HG02981 (cell line): ENCODE data around the gene ATP6V1A.

Experiments used
- ATAC-seq: cut with Tn5 transposase; IDR thresholded peaks from one replicate; pipeline ENCODE4 v1.9.1; 2021; ENCODE audit warnings: mild to moderate bottlenecking, moderate library complexity; ENCODE audit not compliant: unreplicated experiment

Gene ATP6V1A

DNA sequence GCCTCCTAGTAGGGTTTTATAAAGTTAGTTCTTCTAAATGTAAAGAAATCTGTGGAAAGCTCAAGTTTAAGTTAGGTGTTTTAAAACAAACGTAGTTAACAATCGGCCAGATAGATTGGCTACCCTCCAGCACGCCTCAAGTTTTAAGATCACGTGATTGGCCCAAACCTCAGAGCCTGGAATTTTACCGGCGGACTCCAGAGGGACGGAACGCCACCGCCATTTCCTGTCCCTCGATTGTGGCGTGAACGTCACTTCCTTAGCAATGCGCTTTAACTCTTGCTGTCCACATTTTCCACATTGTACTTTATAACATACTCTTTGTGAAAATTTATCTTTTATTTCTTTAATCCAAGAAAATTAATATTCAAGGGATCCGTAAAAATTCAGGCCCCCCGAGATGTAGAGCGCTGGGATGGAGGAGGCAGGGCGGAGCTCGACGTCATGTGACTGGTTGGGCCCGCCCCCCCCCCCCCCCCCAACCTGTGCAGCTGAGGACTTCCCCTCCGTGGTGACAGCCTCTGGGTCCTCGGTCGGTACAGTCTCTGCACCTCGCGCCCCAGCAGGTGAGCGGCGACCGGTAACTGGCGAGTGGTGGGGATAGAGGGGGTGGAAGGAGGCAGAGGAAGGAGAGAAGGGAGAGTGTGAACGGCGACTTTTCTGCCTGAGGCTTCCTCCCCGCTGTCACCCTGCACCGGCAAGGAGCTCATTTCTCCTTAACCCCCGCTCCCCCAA lies at the start of gene ATP6V1A:
Gene ATP6V1A, plus strand, starts transcription at position 488 of the 735 bp plus-strand sequence. CDS start 31,719 bp downstream, outside the sequence.
- ATAC-seq, result peak; percentile 38

- ATAC-seq, result no peak
These were observed 49.2 kb upstream of the ATP6V1A start for GRCh38 chr3:113697500-113698090.

DNA sequence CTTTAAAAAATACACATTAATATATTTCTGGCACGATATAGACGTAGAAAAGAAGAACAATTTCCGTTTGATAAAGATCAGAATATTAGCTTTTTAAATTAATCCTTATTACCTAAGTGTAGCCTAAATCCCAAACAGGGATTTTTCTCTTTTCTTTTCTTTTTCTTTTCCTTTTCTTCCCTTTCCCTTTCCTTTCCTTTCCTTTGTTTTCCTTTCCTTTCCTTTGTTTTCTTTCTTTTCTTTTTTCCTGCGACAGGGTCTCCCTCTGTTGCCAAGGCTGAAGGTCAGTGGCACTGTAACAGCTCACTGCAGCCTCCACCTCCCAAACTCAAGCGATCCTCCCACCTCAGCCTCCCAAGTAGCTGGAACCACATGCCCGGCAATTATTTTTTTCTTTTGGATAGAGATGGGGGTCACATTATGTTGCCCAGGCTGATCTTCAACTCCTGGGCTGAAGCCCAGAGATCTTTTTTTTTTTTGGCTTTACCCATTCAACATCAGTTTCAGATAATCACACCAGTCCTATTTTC lies 48.6 kb upstream of the ATP6V1A start:
- ATAC-seq, result no peak

- no peak for ATAC-seq
These were observed 47.9 kb upstream of the ATP6V1A start for GRCh38 chr3:113698956-113699355.

GRCh38 chr3:113707835-113708234 lies 39.0 kb upstream of the ATP6V1A start:
- ATAC-seq, result no peak

- ATAC-seq, result no peak
These were observed 34.7 kb upstream of the ATP6V1A start for GRCh38 chr3:113712129-113712528.

DNA sequence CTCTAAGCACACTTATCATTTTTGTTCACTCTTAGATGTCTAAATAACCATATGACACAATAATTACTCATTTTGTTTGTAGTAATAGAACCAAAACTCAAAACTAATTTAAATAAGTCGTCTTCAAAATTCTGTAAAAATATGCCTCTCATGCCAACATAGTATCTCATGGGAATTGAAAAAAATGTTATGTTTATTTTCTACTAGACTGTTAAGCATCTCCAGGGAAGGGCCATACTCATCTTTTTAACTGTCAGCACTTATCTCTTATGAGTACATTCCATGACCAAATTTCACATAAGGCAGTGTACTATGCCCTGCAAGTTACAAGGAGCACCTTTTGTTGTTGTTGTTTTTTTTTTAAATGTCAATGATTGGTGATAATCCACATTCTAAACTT lies 32.1 kb upstream of the ATP6V1A start:
- ATAC-seq, result no peak

- no peak for ATAC-seq
These were observed 29.5 kb upstream of the ATP6V1A start for GRCh38 chr3:113717308-113717707.

DNA sequence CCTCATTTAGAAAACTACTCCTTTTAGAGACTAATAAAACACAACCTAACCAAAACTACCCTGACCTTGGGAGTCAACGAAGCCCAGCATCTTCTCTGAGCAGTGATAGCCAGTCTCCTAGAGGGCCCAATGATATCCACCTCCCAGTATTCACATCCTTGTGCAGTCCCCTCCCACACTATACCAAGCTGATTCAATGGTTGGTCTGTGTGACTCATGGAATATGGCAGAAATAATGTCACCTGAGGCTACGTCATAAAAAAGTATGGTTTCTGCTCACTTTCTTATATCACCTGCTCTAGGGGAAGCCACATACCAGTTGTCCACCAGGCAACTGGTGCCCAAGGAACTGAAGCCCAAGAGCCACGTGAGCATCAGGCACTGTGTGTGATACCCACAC lies 29.0 kb upstream of the ATP6V1A start:
- ATAC-seq, result no peak

- no peak for ATAC-seq
These were observed 27.5 kb upstream of the ATP6V1A start for GRCh38 chr3:113719294-113719693.

GRCh38 chr3:113719758-113720157 lies 27.1 kb upstream of the ATP6V1A start:
- ATAC-seq, result no peak

DNA sequence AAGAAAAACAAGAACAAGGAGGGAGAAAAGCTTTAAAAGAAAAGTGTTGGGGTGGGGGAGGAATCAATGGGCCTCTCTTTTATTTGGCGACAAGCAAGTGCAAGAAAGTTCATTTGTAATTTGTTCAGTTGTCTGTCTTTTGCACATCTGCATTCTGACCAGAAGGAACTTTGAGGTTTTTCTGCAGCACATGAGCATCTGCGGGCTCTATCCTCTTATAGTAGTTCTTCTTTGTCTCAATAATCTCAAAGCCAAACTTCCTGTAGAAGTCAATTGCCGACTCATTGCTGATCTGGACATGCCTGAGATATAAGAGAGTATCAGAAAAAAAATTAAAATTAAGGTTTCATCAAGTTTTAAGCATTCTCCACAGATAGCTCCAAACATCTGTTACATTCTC lies 25.2 kb upstream of the ATP6V1A start:
- ATAC-seq, result no peak

- ATAC-seq, result no peak
These were observed 18.2 kb upstream of the ATP6V1A start for GRCh38 chr3:113728661-113729060.

DNA sequence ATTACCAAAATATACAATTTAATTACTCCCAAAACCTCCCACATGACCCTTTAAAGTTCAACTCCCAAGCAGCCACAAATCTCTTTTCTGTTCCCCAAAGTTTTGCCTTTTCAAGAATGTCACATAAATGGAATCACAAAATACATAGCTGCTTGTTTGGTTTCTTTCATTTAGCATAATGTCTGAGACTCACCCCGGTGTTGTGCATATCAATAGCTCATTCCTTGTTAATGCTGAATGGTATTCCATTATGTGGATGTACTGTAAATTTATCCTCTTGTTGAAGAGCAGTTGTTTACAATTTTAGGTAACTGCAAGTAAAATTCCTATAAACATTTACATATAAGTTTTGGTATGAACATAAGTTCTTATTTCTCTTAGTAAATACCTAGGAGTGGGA lies 16.3 kb upstream of the ATP6V1A start:
- no peak for ATAC-seq

DNA sequence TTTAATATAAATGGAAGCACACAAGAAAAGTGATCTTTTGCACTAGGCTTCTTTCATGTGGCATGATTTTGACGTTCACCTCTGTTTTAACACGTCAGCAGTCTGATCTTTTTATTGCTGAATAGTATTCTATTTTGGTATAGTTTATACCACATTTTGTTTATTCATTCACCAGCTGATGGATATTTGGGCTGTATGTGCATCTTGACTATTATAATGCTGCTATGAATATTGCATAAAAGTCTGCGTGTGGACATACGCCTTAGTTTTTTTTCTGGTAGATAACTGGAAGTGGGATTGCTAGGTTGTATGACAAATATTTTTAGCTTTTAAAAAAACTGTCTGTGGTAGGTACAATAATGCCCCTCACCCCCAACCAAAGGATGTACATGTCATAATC lies 15.1 kb upstream of the ATP6V1A start:
- ATAC-seq, result no peak

- ATAC-seq, result peak; percentile 78
These were observed 10.2 kb upstream of the ATP6V1A start for GRCh38 chr3:113736548-113737089.

GRCh38 chr3:113741086-113741485 lies 5.7 kb upstream of the ATP6V1A start:
- no peak for ATAC-seq

DNA sequence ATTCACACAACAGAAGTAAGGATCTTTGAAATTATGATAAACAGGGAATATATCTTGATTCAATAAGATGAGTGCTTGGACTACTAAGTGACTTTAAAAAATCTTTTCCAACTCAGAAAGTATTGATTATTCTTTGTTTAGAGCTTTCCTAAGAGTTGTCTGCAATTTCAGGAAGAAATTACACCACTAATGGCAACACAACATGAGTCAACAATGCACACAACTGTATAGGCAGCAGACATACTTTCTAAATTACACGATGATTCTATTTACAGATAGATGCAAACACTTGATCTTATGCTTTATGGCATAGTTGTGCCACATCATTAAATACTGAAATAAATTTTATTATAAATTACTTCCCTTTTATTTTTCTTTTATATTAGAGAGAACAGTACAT lies 5.2 kb upstream of the ATP6V1A start:
- no peak for ATAC-seq

GRCh38 chr3:113743006-113743630 lies 3.7 kb upstream of the ATP6V1A start:
- ATAC-seq, result no peak

DNA sequence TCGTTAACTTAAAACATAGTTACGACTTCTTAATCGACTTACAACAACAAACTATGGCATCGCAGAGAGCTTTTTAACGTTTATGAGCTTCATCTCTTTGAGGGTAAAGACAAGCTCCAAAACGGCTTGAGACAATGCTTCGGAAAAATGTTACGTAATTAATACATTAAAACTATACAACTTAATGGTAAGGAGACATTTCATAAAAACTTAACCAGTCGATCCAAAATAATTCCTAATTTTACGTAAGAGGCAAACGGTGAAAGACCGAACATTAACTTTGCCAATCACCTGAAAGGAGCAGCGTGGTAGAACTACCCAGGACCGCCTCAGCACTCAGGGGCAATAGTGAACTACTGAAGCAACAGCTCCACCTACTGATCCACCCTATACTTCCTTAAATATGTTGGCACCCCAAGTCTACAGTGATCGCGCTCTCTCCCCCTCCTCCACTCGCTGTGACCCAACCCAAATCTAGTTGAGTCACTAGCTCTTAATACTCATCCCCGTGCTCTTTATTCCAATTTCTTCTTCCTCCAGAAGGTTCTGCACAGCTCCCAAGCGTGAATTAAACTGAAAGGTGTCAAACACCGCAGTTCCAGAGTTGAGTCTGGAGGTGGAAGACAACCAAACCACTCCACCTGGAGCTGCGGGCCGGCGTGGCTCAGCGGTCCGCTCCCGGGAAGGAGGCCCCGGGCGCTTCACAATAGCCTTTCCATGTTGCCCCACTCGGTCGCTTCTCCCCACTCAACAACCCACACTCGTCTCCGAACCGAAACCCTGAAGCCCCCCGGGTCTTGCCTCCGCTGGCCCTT lies 1.7 kb upstream of the ATP6V1A start:
- ATAC-seq, result peak; percentile 51
